Left lung (tissue), 10 donors: ENCODE measurements around the gene STAMBP. TPM values are rescaled to one million over a fixed set of nuclear protein-coding genes. Genes with fewer than 3 reads are reported as not detected.

Source experiments
- ATAC-seq: fragments of 200-7000 bp; cut with Tn5 transposase; one replicate; pipeline ENCODE4 v1.9.1; 2020; ENCODE audit warnings: moderate library complexity
- DNase-seq, 4 donors: peaks; one replicate each; pipeline ENCODE4 v3.0.0-alpha.2; 2013 to 2020
- H3K27ac ChIP-seq, 2 donors: fragments of 200-600 bp; sonication (generic) in 1 of 2; one replicate each; pipeline versions ENCODE4 v1.5.0 to v1.8.0; 2020 to 2021
- H3K27me3 ChIP-seq, 2 donors: fragments of 200-600 bp; sonication (generic) in 1 of 2; one replicate each; pipeline versions ENCODE4 v1.5.0 to v1.8.0; 2020 to 2021
- H3K36me3 ChIP-seq, 2 donors: fragments of 200-600 bp; sonication (generic) in 1 of 2; one replicate each; pipeline versions ENCODE4 v1.5.0 to v1.8.0; 2020 to 2021
- H3K4me1 ChIP-seq, 2 donors: fragments of 200-600 bp; one replicate each; pipeline ENCODE4 v1.8.0; 2021
- H3K4me3 ChIP-seq, 2 donors: fragments of 200-600 bp; sonication (generic) in 1 of 2; one replicate each; pipeline versions ENCODE4 v1.5.0 to v1.8.0; 2020 to 2021; ENCODE audit warnings: mild to moderate bottlenecking in 1 of 2
- H3K9me3 ChIP-seq, 2 donors: fragments of 200-600 bp; sonication (generic) in 1 of 2; one replicate each; pipeline versions ENCODE4 v1.5.0 to v1.8.0; 2020 to 2021
- CTCF ChIP-seq, 2 donors: fragments of 200-600 bp; sonication (generic) in 1 of 2; IDR thresholded peaks; one replicate each; pipeline versions ENCODE4 v1.5.0 to v1.8.0; 2021; ENCODE audit warnings: antibody characterized with exemption in 2 of 2
- intact Hi-C, 2 donors: fragments of 100-400 bp; cut with DNase I; formaldehyde crosslinking; loops; one replicate each; pipeline versions ENCODE4 v1.11.2 to v1.14.2; 2022
- polyA plus RNA-seq, 6 donors: library from polyadenylated mRNA; unstranded; fragments of 120-200 nt; gene quantifications; one replicate each; pipeline ENCODE4 v1.2.1, GENCODE V29; 2013; ENCODE audit not compliant: insufficient read length in 6 of 6
- total RNA-seq, 2 donors: library from RNA; stranded (reverse); fragmentation: NEBNext Ultra II Directional; extraction: Animal tissue kit (Norgen Biotek cat#: 25700); gene quantifications; one replicate each; pipeline ENCODE4 v1.2.1, GENCODE V29; 2021
- donor health status: DM: no; HTN: yes; CAD: no.
- donor health status: DM: no; HTN: no; CAD: no.

The STAMBP gene
- total and polyA plus RNA-seq, 8 donors, result 32.6 to 57.0 (median 51.1) TPM

GRCh38 chr2:73822276-73822675 is 6.5 kb upstream of the STAMBP start:
- Histone ChIP-seq H3K9me3 (no peaks in the 10 kb centered on the region), H3K4me1 (no peaks in the 10 kb centered on the region), H3K4me3 (no peak overlapping the region), H3K36me3 (no peaks in the 10 kb centered on the region), H3K27me3 (peaks cover 0 to 7% of the 10 kb centered on the region in 2 donors), H3K27ac (no peak overlapping the region)
- no peak for ATAC-seq
- no peak for DNase-seq
- TF ChIP-seq CTCF (IDR thresholded peaks at IDR 0.05), result no peak
- intact Hi-C loops, result no loop called here

GRCh38 chr2:73822991-73823390 is 5.8 kb upstream of the STAMBP start:
- no peaks in the 10 kb centered on the region for H3K9me3 ChIP-seq
- ATAC-seq (no peak), DNase-seq (no peak)
- H3K4me1 ChIP-seq, result peaks cover under 1% of the 10 kb centered on the region in 2 donors
- no peak for TF ChIP-seq CTCF (IDR thresholded peaks at IDR 0.05)
- no peak overlapping the region for H3K4me3 ChIP-seq
- H3K27ac ChIP-seq, result no peak overlapping the region
- intact Hi-C loops, result no loop called here
- H3K36me3 ChIP-seq, result no peaks in the 10 kb centered on the region
- peaks cover 0 to 7% of the 10 kb centered on the region in 2 donors for H3K27me3 ChIP-seq

GRCh38 chr2:73823416-73823815 is 5.3 kb upstream of the STAMBP start:
- intact Hi-C loops, result no loop called here

GRCh38 chr2:73823916-73824523 is 4.7 kb upstream of the STAMBP start:
- peak; percentile 78 to 79 for TF ChIP-seq CTCF (IDR thresholded peaks at IDR 0.05)
- peak in 2 of 4 donors; percentile 59 to 82 for DNase-seq
- Histone ChIP-seq H3K4me3 (no peak overlapping the region), H3K27me3 (peaks cover 0 to 7% of the 10 kb centered on the region in 2 donors), H3K27ac (no peak overlapping the region), H3K9me3 (no peaks in the 10 kb centered on the region), H3K36me3 (no peaks in the 10 kb centered on the region), H3K4me1 (peaks cover 4 to 7% of the 10 kb centered on the region in 2 donors)
- ATAC-seq, result peak; percentile 55
- intact Hi-C loops, result no loop called here

More at GRCh38 chr2:73823416-73823815, 5.3 kb upstream of the STAMBP start:
- no peaks in the 10 kb centered on the region for H3K36me3 ChIP-seq
- no peak for TF ChIP-seq CTCF (IDR thresholded peaks at IDR 0.05)
- no peak for ATAC-seq
- no peak for DNase-seq
- no peaks in the 10 kb centered on the region for H3K9me3 ChIP-seq
- H3K4me1 ChIP-seq, result peaks cover 4 to 5% of the 10 kb centered on the region in 2 donors
- H3K27ac ChIP-seq, result no peak overlapping the region
- peaks cover 0 to 7% of the 10 kb centered on the region in 2 donors for H3K27me3 ChIP-seq
- H3K4me3 ChIP-seq, result no peak overlapping the region

- Histone ChIP-seq H3K4me3 (no peak overlapping the region), H3K27me3 (no peaks in the 10 kb centered on the region), H3K27ac (no peak overlapping the region), H3K9me3 (no peaks in the 10 kb centered on the region), H3K4me1 (peaks cover 7 to 18% of the 10 kb centered on the region in 2 donors), H3K36me3 (no peaks in the 10 kb centered on the region)
- no peak for TF ChIP-seq CTCF (IDR thresholded peaks at IDR 0.05)
- no peak for DNase-seq
- ATAC-seq, result no peak
- intact Hi-C loops, result no loop called here
These were observed 3.4 kb upstream of the STAMBP start for GRCh38 chr2:73825408-73825807.
